ENCODE results near the gene SYNPO2L.

Gene SYNPO2L

DNA sequence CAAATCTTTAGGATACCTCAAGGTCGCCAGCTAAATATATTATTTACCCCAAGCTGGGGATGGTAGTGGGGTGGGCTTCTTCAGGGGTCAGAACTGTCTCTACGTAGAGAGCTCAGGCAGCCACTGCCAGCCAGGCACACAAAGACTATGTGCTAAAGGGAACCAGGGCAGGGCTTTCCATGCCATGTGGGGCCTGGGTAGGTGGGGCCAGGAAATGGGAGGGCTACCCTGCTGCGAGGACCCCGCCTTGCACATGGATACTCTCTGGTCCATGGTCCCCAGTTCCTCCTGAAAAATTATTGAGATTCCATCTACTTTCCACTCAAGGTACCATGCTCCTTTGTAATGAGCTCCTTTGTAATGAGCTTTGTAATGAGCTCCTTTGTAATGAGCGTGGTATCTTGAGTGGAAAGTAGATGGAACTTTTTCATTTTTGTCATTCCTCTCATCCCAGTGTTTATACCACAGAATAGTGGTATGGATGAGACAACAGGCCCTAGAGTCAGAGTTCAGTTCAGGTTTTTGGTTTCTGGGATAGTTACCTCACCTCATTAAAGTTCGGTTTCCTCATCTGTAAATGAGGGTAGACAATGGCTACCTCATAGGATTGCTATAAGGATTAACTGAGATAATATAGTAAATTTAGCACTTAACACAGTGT, 5.8 kb downstream of the SYNPO2L start:
- DNase-seq (ENCODE audit: low read depth in 1 of 2, low spot score in 1 of 2) = no peak
- H3K4me3 ChIP-seq (replicated peaks; ENCODE audit: insufficient read depth, low read length) = no peak overlapping the region
- TF ChIP-seq POLR2AphosphoS5 (IDR thresholded peaks at IDR 0.05; ENCODE audit: low read depth) = no peak
- TF ChIP-seq, protein P1, sequence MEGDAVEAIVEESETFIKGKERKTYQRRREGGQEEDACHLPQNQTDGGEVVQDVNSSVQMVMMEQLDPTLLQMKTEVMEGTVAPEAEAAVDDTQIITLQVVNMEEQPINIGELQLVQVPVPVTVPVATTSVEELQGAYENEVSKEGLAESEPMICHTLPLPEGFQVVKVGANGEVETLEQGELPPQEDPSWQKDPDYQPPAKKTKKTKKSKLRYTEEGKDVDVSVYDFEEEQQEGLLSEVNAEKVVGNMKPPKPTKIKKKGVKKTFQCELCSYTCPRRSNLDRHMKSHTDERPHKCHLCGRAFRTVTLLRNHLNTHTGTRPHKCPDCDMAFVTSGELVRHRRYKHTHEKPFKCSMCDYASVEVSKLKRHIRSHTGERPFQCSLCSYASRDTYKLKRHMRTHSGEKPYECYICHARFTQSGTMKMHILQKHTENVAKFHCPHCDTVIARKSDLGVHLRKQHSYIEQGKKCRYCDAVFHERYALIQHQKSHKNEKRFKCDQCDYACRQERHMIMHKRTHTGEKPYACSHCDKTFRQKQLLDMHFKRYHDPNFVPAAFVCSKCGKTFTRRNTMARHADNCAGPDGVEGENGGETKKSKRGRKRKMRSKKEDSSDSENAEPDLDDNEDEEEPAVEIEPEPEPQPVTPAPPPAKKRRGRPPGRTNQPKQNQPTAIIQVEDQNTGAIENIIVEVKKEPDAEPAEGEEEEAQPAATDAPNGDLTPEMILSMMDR (IDR thresholded peaks at IDR 0.05; ENCODE audit: insufficient read depth, low read length) = no peak
- TF ChIP-seq, protein P2, sequence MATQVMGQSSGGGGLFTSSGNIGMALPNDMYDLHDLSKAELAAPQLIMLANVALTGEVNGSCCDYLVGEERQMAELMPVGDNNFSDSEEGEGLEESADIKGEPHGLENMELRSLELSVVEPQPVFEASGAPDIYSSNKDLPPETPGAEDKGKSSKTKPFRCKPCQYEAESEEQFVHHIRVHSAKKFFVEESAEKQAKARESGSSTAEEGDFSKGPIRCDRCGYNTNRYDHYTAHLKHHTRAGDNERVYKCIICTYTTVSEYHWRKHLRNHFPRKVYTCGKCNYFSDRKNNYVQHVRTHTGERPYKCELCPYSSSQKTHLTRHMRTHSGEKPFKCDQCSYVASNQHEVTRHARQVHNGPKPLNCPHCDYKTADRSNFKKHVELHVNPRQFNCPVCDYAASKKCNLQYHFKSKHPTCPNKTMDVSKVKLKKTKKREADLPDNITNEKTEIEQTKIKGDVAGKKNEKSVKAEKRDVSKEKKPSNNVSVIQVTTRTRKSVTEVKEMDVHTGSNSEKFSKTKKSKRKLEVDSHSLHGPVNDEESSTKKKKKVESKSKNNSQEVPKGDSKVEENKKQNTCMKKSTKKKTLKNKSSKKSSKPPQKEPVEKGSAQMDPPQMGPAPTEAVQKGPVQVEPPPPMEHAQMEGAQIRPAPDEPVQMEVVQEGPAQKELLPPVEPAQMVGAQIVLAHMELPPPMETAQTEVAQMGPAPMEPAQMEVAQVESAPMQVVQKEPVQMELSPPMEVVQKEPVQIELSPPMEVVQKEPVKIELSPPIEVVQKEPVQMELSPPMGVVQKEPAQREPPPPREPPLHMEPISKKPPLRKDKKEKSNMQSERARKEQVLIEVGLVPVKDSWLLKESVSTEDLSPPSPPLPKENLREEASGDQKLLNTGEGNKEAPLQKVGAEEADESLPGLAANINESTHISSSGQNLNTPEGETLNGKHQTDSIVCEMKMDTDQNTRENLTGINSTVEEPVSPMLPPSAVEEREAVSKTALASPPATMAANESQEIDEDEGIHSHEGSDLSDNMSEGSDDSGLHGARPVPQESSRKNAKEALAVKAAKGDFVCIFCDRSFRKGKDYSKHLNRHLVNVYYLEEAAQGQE (IDR thresholded peaks at IDR 0.05; ENCODE audit: insufficient replicate concordance, low read depth) = no peak
- no peak for TF ChIP-seq GABPA (IDR thresholded peaks at IDR 0.05; ENCODE audit: low read depth)
- TF ChIP-seq SPI1 (IDR thresholded peaks at IDR 0.05; ENCODE audit: borderline replicate concordance, low read depth) = no peak
- H3K27me3 ChIP-seq (ENCODE audit: insufficient read depth, poor library complexity, severe bottlenecking) = no peaks in the 10 kb centered on the region
- H3K27ac ChIP-seq (replicated peaks) = no peak overlapping the region

DNA sequence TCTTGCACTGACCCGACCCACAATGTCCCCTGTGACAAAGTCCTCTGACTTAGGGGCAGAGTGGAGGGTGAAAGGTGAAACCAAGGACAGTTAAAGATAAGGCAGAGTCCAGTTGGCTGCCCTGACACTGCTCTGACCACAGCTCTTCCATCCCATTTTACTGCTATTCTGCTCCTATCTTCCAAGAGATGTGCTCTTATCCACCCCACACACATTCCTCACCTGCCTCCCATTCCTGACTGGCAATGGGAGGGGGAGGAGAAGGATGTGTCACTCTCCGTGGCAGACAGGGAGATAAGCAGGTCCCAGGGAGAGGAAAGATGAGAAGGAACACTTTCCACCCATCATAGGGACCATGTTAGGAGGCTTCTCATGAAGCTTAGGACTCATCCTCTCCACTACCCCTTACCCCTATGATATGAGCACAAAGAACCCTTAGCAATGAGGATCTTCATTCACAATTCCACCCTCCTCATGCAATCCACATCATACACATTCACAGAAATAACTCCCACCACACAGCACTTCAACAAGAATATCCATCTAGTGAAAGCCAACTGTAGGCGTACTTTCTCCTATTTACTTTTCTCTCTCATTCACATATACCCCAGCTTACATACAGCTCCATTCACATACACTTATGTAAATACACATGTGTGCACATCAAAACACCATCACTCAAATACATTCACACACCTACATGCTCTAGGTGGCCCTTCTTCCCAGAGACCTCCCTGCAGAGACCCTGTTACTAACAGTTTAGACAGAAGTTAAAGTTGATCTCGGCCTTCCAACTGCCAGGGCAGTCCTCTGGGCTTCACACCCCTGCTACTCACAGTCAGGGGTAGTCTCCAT, 6.6 kb downstream of the SYNPO2L start:
- Histone ChIP-seq H3K4me3 (replicated peaks; ENCODE audit: insufficient read depth, low read length) (no peak overlapping the region), H3K27ac (replicated peaks) (no peak overlapping the region), H3K27me3 (ENCODE audit: insufficient read depth, poor library complexity, severe bottlenecking) (no peaks in the 10 kb centered on the region)
- DNase-seq (ENCODE audit: low read depth in 1 of 2, low spot score in 1 of 2) = no peak
- no peak for TF ChIP-seq POLR2AphosphoS5 (IDR thresholded peaks at IDR 0.05; ENCODE audit: low read depth)
- no peak for TF ChIP-seq SPI1 (IDR thresholded peaks at IDR 0.05; ENCODE audit: borderline replicate concordance, low read depth)
- TF ChIP-seq GABPA (IDR thresholded peaks at IDR 0.05; ENCODE audit: low read depth) = no peak
- TF ChIP-seq, protein P1 (IDR thresholded peaks at IDR 0.05; ENCODE audit: insufficient read depth, low read length) = no peak
- TF ChIP-seq, protein P2 (IDR thresholded peaks at IDR 0.05; ENCODE audit: insufficient replicate concordance, low read depth) = no peak

DNA sequence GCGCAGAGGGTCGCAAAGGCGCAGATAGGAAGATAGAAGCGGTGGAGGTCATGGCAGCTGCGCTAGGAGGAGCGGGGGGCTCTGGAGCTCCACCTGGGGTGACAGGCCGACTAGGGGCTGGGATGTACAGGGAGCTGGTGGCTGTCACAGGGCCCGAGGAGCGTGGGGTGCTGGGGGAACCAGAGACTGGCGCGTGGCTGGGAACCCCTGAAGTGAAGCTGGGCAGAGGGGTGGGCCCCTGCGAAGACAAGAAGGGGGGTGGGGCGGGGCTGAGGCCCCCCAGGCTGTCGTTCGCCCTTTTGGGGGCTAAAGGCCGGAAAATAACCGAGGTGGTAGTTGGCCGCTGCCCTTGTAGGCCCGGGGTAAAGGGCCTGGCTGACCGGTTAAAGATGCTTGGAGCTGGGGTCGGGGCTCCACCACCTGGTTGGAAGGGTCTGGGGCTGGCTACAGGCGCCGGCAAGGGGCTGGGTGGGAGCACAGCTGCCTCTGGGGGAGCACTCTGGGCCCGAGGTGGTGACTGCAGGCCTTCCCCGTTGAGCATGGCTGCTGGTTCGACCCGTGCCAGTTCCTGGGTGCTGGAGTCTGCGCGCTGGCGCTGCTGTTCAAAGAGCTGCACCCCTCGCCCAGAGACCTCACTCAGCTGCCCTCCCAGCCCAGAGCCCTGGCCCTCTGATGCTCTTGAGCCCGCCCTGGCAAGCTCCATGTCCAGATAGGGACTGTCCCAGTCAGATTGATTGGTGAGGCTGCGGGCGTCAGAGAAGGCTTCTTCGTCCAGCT, 7.8 kb downstream of the SYNPO2L start:
- Histone ChIP-seq H3K27ac (replicated peaks) (no peak overlapping the region), H3K4me3 (replicated peaks; ENCODE audit: insufficient read depth, low read length) (no peak overlapping the region), H3K27me3 (ENCODE audit: insufficient read depth, poor library complexity, severe bottlenecking) (no peaks in the 10 kb centered on the region)
- TF ChIP-seq GABPA (IDR thresholded peaks at IDR 0.05; ENCODE audit: low read depth) = no peak
- no peak for DNase-seq (ENCODE audit: low read depth in 1 of 2, low spot score in 1 of 2)
